GM18499 (cell line): Measurements from ENCODE around the gene GDAP1L1.
"Not testable (repeated sequence)": the region's sequence is repeated elsewhere in the genome, so short reads cannot be mapped to it uniquely, and the experiment has no call there.

Source experiments
- ATAC-seq: cut with Tn5 transposase; IDR thresholded peaks from one replicate; pipeline ENCODE4 v1.9.1; 2021; ENCODE audit warnings: moderate number of reproducible peaks; ENCODE audit not compliant: insufficient read depth, unreplicated experiment

GDAP1L1 gene

DNA sequence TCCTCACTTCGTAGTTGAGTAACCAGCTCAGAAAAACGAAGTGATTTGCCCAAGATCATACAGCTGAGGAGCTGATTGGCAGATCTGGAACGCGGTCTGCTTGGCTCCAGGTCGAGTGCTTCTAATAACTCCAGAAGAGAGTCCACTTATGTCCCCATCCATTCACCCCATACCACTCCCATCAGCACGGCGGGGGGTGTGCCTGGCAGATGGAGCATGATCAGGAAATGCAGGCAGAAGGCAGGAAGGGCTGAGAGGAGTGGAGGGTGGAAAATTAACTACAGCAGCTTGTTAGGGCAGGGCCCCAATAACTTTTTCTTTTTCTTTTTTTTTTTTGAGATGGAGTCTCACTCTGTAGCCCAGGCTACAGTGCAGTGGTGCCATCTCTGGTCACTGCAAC is 48.9 kb downstream of the GDAP1L1 start:
- no peak for ATAC-seq

DNA sequence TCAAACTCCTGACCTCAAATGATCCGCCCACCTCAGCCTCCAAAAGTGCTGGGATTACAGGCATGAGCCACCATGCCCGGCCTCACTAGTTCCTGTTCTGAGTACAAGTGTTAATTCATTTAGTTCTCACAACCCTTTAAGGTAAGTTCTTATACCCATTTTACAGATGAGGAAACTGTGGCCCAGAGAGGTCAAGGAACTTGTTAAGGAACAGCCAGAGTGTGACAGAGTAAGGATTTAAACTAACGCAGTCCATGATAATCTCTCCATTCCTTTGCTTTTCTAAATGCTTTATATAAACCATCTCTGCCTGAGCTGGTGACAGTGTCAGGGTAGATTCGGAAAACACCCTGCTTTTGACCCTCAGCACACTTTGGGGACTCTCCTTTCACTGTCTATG is 50.6 kb downstream of the GDAP1L1 start:
- no peak for ATAC-seq

DNA sequence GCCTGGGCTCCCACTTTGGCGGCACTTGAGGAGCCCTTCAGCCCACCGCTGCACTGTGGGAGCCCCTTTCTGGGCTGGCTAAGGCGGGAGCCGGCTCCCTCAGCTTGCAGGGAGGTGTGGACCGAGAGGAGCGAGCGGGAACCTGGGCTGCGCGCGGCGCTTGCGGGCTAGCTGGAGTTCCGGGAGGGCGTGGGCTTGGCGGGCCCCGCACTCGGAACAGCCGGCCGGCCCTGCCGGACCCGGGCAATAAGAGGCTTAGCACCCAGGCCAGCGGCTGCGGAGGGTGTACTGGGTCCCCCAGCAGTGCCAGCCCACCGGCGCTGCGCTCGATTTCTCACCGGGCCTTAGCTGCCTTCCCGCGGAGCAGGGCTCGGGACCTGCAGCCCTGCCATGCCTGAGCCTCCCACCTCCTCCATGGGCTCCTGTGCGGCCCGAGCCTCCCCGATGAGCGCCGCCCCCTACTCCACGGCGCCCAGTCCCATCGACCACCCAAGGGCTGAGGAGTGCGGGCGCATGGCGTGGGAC is 52.0 kb downstream of the GDAP1L1 start:
- ATAC-seq, result not testable (repeated sequence)

DNA sequence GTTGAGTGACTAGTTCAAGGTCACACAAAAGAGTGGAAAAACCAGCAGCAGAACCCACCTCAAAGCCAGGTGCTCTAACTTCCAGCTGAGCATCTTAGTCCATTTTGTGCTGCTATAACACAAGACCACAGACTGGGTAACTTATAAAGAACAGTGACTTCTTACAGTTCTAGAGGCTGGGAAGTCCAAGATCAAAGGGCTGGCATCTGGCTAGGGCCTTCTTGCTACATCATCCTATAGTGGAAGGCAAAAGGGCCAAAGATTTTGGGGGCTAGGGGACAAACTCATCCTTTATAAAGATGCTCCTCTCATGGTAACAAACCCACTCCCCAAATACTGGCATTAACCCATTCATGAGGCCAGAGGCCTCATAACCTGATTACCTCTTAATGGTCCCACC is 54.2 kb downstream of the GDAP1L1 start:
- ATAC-seq, result no peak

DNA sequence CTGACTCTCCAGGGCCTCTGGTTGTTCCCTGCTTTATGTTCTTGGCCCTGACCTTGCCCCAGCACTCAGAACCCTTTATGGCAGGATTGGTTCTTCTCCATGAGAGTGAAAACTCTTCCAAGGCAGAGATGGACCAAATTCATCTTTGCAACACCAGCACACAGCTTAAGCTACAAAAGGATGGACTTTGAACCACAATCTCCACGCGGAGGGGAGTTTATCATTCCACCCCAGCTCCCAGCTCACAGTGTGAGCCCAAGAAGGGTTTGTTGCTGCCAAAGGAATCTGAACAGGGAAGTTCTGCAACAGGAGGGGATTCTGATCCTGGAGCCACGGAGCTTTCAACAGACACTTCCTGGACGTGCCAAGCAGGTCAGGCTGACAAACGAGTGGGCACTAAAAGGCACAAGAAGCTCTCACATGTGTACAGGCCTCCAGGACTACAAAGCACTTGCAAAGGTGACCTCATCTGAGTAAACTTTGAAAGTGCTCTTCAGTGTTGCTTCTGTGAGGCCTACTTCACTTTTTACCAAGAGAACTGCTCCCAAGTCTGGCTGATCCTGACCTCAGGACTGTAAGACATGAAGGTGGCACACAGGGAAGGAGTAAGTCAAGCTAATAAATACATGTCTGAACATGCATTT is 55.0 kb downstream of the GDAP1L1 start:
- ATAC-seq, result no peak

DNA sequence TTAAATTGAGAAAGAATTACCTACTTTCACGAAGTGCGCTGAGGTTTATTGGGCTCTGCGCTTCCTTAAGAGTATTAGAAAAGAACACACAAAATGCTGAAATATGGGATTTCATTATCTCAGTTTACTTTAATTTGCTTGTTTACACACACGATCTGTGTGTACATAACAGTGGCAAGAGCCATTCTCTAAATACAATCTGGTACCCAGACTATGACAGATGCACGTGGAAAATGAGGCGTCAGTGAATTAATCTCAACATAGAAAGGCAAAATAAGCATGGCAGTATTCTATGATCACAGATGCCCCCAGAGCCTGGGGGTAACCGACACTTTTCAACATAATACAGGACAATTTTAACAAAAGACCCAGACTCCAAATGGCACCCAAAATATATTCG is 55.6 kb downstream of the GDAP1L1 start:
- ATAC-seq, result no peak

DNA sequence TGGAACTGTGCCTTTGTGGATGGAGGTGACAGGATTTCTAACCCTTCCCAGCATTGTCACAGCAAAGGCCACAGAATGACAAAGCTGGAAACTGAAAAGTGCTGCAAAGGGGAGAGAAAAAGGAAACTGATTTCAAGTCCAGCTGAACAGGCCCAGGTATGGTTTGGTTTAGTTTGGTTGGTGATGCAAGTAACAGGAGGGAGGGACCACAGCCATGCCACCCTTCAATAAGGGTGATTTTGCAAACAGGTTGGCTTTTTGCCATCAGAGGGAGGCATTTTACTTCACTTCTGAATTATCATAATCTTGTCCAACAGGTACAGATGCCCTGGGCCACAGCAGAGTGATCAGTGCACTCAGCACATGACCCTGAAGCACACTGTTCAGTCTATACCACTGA is 57.3 kb downstream of the GDAP1L1 start:
- ATAC-seq, result no peak

DNA sequence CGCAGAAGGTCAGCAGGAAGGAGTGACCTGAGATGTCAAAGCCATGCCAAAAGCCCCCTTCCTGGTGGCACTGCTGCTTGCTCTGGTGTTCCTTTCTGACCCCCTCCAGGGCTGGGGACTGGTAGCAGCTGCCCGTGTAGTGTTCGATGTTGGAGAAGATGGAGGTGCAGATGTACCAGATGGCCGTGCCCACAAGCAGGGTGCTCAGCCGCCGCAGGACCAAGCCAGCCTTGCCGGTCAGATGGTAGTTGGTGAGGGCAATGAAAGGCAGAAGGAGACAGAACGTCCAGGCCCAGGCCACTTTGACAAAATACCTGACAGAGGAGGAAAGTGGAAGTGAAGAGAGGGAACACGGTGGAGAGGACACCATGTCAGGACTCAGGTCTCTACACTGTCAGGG is 59.8 kb downstream of the GDAP1L1 start:
- ATAC-seq, result no peak

DNA sequence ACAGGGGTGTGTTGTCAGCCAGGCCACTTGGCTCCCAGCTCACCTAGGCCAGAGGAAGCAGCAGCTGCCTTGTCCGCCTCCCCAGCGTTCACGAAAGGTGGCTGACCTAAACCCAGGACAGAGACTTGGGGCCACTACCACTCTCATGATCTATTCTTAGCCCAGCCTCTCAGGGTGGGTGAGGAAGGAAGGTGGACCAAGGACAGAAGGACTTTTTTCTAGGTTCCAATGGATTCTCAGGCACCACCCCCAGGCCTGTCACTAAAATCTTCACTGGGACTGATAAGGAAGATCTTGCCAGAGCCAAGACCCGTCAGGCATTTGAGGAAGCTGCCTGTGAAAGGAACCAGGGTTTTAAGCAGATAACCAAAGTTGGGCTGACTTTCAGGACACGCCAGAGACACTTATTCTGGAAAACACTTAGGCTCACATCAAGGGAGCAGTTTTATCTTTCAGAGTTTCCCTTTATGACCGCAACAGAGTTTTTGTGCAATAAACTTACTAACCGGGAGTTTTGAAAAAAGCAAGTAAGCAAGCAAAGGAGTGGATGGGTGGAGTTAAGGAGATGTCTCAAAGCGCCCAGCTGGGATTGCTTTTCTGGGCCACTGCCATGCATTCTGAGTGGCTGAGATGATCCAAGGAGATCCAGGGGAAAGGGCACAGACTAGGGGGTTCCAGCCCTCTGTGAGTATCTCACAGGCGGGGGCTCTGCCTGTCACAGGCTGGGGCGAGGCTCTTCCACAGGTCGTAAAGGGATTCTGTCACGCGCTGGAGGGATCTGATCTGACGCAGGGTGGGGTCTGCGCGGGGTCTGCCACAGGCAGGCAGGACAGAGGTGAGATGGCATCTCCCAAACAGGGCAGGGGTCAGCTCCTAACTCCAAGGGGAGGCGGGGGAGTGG is 62.9 kb downstream of the GDAP1L1 start:
- no peak for ATAC-seq

DNA sequence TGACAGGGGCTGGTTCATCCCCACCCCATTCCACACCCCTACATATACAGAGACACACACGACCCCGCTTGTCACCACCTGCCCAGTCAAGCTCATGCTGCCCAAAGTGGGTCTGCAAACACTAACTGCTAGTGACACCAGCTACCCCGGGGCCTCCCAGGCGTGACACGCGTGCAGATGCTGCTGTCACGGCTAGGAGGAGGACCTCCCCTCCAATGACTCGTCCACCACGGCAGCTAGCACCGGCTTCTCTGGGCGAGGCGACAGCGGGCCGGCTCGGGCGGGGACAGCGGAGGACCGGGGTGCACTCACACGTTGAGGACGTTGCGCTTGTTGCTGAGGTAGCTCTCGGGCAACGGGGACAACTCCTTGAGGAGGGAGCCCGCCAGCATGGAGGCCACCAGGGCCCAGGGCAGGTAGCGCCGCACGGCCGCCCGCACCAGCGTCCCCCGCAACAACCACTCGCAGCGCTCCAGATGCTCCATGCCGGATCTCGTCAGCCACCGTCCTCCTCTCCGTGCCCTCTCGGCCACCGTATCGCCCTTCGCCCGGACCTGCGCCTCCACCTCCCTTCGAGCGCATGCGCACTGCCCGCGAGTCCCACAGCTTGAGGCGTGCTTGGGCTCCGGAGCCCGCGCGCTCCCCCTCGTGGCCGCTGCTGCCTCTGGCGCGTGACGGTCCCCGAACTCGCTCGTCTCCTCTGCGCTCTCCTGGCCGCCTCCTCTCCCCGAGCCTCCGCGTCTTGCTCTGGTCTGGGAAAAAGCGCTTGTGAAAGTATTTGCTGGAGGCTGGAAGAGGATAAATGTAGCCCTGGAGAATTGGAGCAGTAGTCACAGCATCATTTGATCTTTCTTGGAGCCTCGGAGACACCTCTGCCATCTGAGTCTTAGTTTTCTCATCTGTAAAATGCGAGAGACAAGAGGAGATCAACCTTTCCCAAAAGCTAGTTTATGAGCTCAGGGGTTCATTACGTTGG is 63.8 kb downstream of the GDAP1L1 start, which contains the start of gene FITM2:
Gene FITM2, minus strand, starts transcription at position 539 of the 976 bp plus-strand sequence. Its CDS starts 54 bp downstream, at position 485.
- ATAC-seq, result peak; percentile 68

DNA sequence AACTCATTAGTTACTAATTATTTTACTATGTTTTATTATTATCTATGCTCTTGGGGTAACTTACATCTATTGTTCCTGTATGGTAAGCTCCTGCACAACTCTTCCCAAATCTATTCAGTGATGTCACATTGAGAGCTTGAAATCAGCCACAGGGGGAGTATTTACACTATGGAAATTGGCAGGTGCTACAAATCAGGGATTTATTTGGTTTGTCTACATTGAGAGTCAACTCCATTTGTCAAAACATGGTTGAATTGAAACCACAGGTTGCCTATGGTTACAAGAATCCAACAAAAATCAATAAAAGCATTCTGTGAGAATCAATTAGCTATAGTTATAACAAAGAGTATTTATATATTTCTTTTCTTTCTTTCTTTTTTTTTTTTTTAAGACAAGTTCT is 67.8 kb downstream of the GDAP1L1 start:
- no peak for ATAC-seq

DNA sequence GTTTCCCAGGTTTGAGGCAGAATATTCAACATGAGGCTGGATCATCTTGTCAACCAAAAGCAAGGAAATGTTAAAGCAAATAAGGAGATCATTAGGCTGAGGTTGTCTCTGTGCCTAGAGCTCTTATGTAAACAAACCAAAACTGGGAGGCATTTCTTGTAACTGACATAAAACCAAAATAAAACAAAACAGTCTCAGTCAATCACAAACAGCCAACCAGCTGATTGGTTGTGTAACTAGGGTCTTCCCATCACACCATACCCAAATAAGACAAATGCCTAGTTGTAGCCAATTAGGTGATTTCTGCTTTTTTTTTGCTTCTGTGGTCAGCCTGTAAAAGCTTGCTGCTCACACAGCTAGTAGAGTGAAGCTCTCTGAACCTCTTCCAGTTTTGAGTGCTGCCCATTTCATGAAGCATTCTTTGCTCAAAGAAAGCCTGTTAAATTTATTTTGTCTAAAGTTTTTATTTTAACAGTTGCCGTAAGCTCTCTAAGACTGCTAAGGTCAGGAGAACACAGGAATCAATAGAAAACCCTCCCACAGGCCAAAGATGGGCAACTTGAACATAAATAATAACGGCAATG is 72.8 kb downstream of the GDAP1L1 start:
- no peak for ATAC-seq

DNA sequence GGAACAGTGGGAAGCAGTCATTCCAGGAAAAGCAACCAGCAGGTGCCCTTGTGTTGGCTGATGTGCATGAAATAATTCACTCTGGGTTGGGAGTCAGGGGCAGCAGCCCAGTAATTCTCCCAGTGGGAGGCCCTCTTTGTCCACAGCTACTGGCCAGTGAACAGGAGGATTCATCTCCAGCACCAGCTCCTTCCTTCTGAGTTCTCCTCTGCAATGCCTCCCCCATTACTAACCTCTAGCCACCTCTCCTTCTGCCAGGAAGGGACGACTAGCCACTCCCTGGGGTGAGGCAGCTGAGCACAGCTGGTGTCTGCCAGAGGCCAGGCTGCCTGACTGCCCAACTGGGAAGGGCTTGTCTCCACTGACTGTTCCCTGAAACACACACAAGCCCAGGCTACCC is 77.2 kb downstream of the GDAP1L1 start:
- ATAC-seq, result no peak

DNA sequence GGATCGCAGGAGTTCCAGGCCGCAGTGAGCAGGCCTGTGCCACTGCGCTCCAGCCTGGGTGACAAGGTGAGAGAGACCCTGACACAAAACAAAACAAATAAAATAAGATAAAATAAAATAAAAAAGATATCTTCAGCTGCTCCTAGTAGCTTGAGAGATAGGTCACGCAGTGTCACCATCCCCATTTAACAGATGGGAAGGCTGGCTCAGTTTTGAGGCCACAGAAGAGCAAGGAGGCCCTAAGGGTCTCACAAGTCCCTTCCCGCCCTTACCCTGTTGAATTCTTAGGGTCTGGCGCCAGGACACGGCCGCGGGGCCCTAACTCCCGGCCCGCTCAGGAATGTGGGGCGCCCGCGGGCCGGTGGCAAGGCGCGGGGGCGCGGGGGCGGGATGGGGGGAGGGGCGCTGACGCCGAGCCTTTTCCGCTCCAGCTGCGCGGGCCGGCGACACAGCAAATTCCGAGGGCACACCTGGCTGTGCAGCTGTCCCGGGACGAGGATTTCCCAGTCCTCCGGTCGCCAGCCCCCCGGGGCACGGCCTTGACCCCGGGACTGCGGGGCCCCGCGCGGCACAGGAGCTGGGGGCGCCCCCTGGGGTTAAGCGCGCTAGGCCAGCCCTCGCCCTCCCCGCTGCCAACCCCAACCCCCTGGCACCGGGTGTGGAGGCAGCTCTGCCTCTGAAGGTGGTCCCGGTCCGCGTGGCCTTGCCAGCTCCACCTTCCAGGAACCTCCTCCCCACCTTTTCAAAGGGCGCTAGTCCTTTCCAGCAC is 79.5 kb downstream of the GDAP1L1 start:
- no peak for ATAC-seq

DNA sequence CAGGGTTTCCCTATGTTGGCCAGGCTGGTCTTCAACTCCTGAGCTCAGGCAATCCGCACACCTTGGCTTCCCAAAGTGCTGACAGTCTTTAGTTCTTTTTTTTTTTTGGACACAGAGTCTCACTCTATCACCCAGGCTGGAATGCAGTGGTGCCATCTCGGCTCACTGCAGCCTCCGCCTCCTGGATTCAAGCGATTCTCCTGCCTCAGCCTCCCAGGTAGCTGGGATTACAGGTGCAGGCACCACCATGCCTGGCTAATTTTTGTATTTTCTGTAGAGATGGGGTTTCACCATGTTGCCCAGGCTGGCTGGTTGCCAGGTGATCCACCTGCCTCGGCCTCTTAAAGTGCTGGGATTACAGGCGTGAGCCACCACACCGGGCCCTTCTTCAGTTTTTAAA is 80.6 kb downstream of the GDAP1L1 start:
- not testable (repeated sequence) for ATAC-seq

DNA sequence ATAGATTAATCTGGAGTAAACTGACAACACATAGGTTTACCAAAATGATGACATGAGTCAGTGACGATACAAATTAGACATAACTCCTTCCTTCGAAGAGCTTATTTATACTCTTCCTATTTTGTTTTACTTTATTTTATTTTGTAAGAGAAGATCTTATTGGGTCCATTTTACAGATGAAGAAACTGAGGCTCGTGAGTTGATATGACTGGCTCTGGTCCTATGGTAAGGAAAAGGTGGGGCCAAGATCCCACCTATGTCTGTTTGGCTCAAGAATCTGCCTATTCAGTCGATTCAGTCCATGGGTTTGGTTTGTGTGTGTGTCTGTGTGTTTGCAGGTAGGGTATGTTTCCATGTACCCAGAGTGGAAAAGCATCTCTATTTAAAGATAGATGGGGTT is 81.3 kb downstream of the GDAP1L1 start:
- no peak for ATAC-seq
